HFF-Myc (cell line): ENCODE measurements around the gene EXD3.
"Not testable (repeated sequence)": the region's sequence is repeated elsewhere in the genome, so short reads cannot be mapped to it uniquely, and the experiment has no call there.

Source experiments
- DNase-seq: peaks from one replicate; pipeline ENCODE4 v3.0.0-alpha.2; 2011; ENCODE audit warnings: low read depth; ENCODE audit errors: extremely low read depth
- H3K4me3 ChIP-seq: replicated peaks from 2 replicates; pipeline ENCODE4 v1.5.1; 2011; ENCODE audit warnings: low read depth, mild to moderate bottlenecking, control low read depth, low read length
- TF ChIP-seq, protein P1 (sequence below): IDR thresholded peaks from 2 replicates; pipeline ENCODE4 v1.5.1; 2012; ENCODE audit warnings: mild to moderate bottlenecking, low read depth, low read length, control low read depth; ENCODE audit errors: missing control alignments

Gene EXD3

DNA sequence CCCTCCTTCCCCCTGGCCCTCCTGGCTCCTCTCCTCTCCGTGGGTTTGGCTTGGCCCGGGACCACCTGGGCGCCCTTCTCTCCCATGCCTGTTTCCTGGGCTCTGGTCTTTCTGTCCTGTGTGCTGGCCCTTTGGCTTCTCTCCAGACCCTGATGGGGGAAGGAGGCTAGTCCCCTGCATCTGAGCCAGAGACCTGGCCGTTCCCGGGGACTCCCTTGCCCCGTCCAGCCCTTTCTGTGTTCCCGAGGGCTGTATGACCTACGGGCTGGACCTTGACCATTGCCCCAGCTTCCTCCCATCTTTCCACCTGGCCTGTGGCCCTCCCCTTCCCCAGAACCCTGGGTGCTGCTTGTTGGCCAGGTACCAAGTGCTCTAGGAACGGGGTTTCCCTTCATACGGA is 159.5 kb downstream of the EXD3 start:
- H3K4me3 ChIP-seq, result no peak overlapping the region
- TF ChIP-seq, protein P1, sequence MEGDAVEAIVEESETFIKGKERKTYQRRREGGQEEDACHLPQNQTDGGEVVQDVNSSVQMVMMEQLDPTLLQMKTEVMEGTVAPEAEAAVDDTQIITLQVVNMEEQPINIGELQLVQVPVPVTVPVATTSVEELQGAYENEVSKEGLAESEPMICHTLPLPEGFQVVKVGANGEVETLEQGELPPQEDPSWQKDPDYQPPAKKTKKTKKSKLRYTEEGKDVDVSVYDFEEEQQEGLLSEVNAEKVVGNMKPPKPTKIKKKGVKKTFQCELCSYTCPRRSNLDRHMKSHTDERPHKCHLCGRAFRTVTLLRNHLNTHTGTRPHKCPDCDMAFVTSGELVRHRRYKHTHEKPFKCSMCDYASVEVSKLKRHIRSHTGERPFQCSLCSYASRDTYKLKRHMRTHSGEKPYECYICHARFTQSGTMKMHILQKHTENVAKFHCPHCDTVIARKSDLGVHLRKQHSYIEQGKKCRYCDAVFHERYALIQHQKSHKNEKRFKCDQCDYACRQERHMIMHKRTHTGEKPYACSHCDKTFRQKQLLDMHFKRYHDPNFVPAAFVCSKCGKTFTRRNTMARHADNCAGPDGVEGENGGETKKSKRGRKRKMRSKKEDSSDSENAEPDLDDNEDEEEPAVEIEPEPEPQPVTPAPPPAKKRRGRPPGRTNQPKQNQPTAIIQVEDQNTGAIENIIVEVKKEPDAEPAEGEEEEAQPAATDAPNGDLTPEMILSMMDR, result no peak
- no peak for DNase-seq

DNA sequence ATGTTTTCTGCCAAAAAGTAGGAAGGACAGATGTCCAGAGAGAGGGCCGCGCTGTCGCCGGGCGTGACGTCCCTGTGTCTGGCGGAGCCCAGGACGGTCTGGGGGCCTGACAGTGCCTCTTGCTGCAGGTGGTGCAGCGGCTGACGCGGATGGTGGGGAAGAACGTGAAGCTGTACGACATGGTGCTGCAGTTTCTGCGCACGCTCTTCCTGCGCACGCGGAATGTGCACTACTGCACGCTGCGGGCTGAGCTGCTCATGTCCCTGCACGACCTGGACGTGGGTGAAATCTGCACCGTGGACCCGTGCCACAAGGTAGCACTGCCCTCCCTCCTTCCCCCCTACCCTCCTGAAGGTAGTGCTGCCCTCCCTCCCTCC is 160.1 kb downstream of the EXD3 start:
- no peak for DNase-seq
- TF ChIP-seq, protein P1, result no peak
- no peak overlapping the region for H3K4me3 ChIP-seq

DNA sequence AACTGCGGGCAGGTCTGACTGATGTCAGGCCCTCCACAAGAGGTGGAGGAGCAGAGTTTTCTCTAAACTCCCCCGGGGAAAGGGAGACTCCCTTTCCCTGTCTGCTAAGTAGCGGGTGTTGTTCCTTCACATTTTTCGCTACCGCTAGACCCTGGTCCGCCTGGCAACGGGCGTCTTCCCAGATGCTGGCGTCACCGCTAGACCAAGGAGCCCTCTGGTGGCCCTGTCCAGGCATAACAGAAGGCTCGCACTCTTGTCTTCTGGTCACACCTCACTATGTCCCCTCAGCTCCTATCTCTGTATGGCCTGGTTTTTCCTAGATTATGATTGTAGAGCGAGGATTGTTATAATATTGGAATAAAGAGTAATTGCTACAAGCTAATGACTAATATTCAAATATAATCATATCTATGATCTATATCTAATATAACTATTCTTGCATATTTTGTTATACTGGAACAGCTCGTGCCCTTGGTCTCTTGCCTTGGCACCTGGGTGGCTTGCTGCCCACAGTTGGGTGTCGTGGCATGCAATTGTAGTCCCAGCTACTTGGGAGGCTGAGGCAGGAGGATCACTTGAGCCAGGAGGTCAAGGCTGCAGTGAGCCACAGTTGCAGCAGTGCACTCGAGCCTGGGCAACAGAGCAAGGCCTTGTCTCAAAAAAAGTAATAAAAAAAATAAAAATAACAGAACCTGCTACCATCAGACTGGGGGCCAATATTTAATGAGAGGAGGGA is 160.6 kb downstream of the EXD3 start:
- not testable (repeated sequence) for H3K4me3 ChIP-seq, DNase-seq
- TF ChIP-seq, protein P1, result peak; percentile 48
